ENCODE results near the gene AUP1.
"Not testable (repeated sequence)": the region's sequence is repeated elsewhere in the genome, so short reads cannot be mapped to it uniquely, and the experiment has no call there.

Gene AUP1, protein sequence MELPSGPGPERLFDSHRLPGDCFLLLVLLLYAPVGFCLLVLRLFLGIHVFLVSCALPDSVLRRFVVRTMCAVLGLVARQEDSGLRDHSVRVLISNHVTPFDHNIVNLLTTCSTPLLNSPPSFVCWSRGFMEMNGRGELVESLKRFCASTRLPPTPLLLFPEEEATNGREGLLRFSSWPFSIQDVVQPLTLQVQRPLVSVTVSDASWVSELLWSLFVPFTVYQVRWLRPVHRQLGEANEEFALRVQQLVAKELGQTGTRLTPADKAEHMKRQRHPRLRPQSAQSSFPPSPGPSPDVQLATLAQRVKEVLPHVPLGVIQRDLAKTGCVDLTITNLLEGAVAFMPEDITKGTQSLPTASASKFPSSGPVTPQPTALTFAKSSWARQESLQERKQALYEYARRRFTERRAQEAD

GRCh38 chr2:74529357-74530238 lies at the start of gene AUP1, which contains the start of gene HTRA2:
Gene AUP1 (minus strand): TSS chr2:74529706. CDS start chr2:74529629, 77 bp downstream.
Gene HTRA2 (plus strand): TSS chr2:74529933. CDS start chr2:74530007, 74 bp downstream.
- peak; percentile 99 for DNase-seq

DNA sequence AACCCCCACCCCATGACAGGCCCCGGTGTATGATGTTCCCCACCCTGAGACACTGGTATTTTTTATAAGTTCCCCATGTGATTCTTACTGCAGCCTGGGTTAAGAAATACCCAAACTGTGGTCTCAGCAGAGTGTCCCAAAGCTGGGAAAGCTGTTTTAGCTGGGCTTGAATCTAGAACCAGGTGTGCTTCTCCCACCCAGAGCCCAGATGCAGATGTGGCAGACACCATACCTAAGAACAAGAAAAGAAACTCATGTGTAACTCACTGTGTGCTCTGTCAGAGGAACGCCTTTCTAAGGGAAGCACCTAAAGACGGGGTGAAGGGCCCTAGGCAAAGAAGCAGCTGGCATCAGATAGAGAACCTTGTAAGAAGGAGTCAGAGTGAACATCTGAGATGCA lies 48.9 kb upstream of the AUP1 start:
- DNase-seq, result no peak

DNA sequence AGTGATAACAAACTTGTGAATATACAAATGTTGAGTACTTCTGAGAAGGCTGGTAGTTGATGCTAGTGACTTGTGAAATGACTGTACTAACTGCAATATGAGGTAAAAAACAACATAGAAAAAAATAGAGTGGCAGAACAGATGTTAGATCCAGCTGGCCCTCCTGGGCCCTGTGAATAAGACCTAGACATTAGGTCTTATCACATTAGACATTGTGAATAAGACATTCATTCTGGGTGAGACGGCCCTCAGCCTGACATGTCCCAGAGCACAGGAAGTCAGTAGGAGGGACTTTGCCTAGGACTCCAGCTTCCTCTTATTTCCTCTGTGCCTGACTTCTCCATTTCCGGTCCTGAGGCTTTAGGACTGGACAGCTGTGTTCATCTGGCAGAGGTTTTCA lies 47.9 kb upstream of the AUP1 start:
- no peak for DNase-seq

DNA sequence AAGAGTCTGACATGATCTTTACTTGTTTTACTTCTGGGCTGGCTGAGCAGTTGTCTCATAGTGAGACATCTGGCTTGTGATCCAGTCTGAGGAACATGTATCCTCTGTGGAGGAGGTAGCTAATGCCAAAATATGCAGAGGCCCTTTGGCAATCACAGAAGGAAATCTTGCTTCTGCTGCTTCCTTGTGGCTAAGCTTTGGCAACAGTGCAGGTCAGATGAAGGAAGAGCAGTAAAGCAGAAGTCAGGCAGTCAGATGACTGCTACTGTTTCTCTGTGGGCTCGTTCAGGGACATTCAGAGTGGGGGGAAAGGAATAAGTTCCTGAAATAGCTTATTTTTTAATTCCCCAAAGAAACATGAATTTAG lies 47.3 kb upstream of the AUP1 start:
- DNase-seq, result peak; percentile 63

- no peak for DNase-seq
Measured at GRCh38 chr2:74576211-74576862, 46.8 kb upstream of the AUP1 start.

- DNase-seq, result no peak
Measured at GRCh38 chr2:74575320-74575719, 45.8 kb upstream of the AUP1 start.

GRCh38 chr2:74573747-74574562 lies 44.4 kb upstream of the AUP1 start:
- DNase-seq, result no peak

DNA sequence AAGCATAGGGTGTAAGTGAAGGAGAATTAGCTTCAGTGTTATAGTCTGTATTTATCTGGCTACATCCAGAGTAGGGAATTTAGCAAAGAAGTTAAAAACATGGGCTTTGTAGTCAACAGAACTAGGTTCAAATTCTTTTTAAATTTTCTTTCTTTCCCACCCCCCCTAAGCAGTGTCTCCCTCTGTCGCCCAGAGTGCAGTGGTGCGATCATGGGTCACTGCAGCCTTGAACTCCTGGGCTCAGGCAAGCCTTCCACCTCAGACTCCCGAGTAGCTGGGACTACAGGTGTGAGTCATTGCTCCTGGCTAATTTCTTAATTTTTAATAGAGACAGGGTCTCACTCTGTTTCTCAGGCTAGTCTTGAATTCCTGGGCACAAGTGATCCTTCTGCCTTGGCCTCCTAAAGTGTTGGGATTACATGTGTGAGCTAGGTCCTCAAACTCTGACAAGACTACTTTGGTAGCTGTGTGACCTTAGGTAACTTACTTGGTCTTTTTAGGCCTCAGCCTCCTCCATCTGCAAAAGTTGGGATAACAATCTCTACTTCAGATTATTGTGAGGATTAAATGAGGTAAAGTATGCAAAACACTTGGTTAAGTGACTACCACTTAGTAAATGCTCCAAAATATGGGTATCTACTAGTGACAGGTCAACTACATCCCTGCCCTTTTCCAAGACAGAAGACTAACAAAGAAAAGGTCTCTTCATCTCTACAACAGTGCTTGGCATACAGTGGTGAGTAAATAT lies 42.8 kb upstream of the AUP1 start:
- no peak for DNase-seq

DNA sequence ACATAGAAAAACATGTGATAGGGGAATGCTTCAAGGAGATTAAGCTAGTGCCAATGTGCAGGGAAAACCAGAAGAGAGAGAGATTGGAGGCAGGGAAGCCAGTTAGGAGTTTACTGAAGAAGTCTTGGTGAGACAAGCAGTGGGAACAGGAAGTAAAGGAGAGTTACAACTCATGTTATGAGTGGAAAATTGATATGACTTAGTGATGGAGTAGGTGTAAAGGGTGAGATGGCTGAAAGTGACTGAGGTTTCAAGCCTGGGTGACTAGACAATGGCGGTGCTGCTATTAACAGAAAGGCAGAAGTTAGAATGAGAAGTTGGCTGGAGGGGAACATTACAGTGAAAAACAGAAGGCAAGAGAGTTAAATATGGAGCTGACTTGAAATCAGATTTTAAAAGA lies 41.6 kb upstream of the AUP1 start:
- no peak for DNase-seq

- DNase-seq, result no peak
Measured at GRCh38 chr2:74569686-74570085, 40.2 kb upstream of the AUP1 start.

- no peak for DNase-seq
Measured at GRCh38 chr2:74567881-74568280, 38.4 kb upstream of the AUP1 start.

- peak; percentile 45 for DNase-seq
Measured at GRCh38 chr2:74566754-74567085, 37.2 kb upstream of the AUP1 start.

DNA sequence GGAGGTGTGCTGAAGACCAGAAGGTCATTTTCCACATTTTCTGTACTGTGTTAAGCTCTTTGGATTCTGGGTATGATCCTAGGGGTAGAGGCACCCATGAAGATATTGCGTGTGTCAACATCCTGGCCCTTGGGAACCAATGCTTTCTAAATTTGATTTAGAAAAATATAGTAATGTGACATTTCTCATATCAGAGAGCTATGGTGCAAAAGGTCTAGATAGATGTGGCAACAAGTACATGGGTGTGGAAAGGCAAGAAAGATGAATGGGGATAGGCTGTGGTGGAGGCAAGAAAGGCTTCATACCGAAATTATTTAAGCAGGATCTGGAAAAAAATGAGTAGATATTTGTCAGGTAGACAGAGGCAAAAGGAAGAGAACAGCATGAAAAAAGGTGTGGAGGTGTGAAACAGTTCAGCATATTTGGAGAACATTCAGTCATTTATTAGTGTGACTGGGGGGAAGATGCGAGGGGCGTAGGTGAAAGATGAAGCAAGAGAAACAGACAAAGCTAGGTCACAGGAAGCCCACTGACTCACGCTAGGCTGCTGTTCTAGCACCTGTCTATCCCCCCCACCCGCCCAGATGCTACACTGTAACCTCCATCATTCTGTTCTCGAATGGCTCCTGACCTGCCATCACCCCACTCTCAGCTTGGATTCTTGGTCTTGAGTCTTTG lies 36.7 kb upstream of the AUP1 start:
- no peak for DNase-seq

DNA sequence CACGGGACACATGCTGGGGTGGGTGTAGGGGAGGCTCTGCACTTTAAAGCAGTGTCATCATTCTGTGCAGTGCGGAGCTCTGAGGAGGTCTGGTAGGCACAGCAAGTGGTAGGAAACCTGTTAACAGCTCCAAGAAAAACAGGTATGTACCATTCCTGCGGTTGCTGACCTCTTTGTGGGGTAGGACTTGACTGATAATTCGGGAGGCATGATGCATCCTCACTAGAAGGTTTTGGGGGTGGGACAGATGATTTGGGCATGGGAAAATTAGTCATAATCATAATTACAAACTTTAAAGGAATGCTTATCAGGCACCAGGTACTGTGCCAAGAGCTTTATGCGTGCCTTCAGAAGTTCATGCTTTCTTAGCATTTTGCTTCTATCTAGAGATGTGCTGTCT lies 34.7 kb upstream of the AUP1 start:
- DNase-seq, result no peak

DNA sequence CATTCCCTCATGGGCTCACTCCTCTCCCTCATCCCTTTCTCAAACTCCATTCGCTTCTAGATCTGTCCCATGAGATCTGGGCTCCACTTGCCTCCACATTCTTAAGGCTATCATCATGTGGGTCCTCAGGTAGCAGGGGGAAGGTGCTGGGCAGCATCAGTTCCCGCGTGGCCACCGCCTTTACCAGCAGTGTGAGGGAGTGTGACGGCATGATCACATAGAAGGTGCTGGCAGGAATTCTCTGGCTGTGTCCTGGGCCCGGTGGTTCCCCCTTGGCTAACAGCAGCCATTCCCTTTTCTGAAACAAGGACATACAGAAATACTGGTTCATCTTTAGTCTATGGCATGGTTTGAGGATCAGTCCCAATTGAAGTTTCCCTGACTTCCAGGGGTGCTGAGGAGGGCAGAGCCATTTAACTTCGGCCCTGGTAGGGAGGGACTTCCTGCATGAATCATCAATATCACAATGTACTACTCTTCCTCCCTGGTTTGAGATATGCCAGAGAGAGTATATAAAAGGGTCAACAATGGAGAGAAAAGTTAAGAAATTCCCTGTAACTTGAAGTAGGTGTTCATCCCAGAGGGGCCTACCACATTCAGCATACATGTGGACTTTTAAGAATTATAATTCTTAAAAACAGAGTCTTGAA lies 32.7 kb upstream of the AUP1 start:
- no peak for DNase-seq

- not testable (repeated sequence) for DNase-seq
Measured at GRCh38 chr2:74561022-74561421, 31.5 kb upstream of the AUP1 start.

GRCh38 chr2:74560591-74560990 lies 31.1 kb upstream of the AUP1 start:
- no peak for DNase-seq

DNA sequence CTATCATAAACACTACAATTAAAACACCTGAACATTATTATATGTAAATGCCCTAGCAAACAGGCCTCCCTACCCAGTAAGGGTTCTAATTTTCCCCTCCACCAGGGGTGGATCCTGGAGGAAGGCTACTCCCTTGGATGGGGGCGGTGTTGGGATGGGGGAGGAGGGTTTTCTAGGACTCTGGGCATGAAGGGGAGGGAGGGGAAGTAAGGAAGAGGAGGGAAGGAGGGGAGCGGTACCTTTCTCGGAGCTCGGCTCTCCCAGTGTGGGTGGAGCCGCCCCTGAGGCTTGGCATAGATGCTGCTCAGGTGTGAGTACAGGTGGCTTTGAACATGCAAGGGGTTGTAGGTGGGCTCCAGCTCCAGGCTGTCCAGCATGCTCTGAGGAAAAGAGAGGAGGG lies 30.4 kb upstream of the AUP1 start:
- no peak for DNase-seq

GRCh38 chr2:74558284-74559230 lies 29.1 kb upstream of the AUP1 start:
- no peak for DNase-seq

All from right hindlimb (tissue), 1 donor.